PC-3 (cell line): Measurements from ENCODE around the gene NUP210L.

Experiments
- CTCF ChIP-seq: fragments of 300-600 bp; sonication (generic); conservative IDR thresholded peaks from 2 replicates; pipeline ENCODE4 v1.5.1; 2017; ENCODE audit warnings: antibody characterized with exemption, low read depth, mild to moderate bottlenecking, low read length
- EZH2 ChIP-seq: fragments of 300-600 bp; sonication (generic); IDR thresholded peaks from one replicate; pipeline ENCODE4 v1.6.1; 2017; ENCODE audit warnings: antibody characterized with exemption, mild to moderate bottlenecking, low read length; ENCODE audit not compliant: unreplicated experiment

GRCh38 chr1:154148807-154149206 lies 6.1 kb downstream of the NUP210L start:
- TF ChIP-seq CTCF (no peak), EZH2 (no peak)
